ENCODE results near the gene MEPE. TPM values are rescaled to one million over a fixed set of nuclear protein-coding genes. Genes with fewer than 3 reads are reported as not detected.

Gene MEPE
- total and polyA plus RNA-seq, 2 of the 8 experiments (the other 6 are each of a cell fraction or from before 2014, with no cell fraction given), result not detected

- Histone ChIP-seq H2AFZ (ENCODE audit: low read length) (no peak overlapping the region), H3K27me3 (replicated peaks in 1 of 4; ENCODE audit: control insufficient read depth in 3 of 4, extremely low read depth in 1 of 4, insufficient read depth in 3 of 4, low read length in 3 of 4) (no peaks in the 10 kb centered on the region), H3K23ac (ENCODE audit: insufficient read length) (no peak overlapping the region), H3K79me1 (ENCODE audit: low read depth, low read length) (no peaks in the 10 kb centered on the region), H3K4me3 (ENCODE audit: extremely low read depth in 1 of 4, insufficient read depth in 2 of 4, low read depth in 3 of 4, low read length in 4 of 4) (no peak overlapping the region), H4K5ac (ENCODE audit: insufficient read length, low read depth, low read length) (no peak overlapping the region), H3K36me3 (ENCODE audit: control insufficient read depth in 2 of 4, insufficient read depth in 4 of 4, low read length in 3 of 4) (no peaks in the 10 kb centered on the region), H2BK20ac (ENCODE audit: low read length) (no peak overlapping the region), H3K14ac (ENCODE audit: insufficient read length) (no peak overlapping the region), H2BK120ac (replicated peaks; ENCODE audit: low read depth, low read length) (no peak overlapping the region), H3K4me2 (ENCODE audit: insufficient read depth in 1 of 2, low read depth in 2 of 2, low read length in 2 of 2) (no peak overlapping the region), H3K79me2 (ENCODE audit: control insufficient read depth in 1 of 2, insufficient read depth in 2 of 2, low read length in 2 of 2) (no peaks in the 10 kb centered on the region), H3K18ac (ENCODE audit: extremely low read depth, low read length) (no peak overlapping the region), H4K8ac (ENCODE audit: extremely low read depth, insufficient read depth, low read length) (no peak overlapping the region), H2BK5ac (ENCODE audit: low read depth, low read length) (no peak overlapping the region), H3K4ac (replicated peaks; ENCODE audit: insufficient read length, low read depth, low read length) (no peak overlapping the region), H3K9ac (replicated peaks in 1 of 4; ENCODE audit: extremely low read depth in 1 of 4, low read depth in 3 of 4, low read length in 3 of 4) (no peak overlapping the region), H4K20me1 (replicated peaks in 1 of 2; ENCODE audit: control insufficient read depth in 1 of 2, insufficient read depth in 2 of 2, low read length in 2 of 2) (no peaks in the 10 kb centered on the region), H3K27ac (ENCODE audit: low read depth, low read length) (no peak overlapping the region), H2AK5ac (ENCODE audit: low read depth, low read length) (no peak overlapping the region), H2BK15ac (ENCODE audit: low read length) (no peak overlapping the region), H3K9me3 (ENCODE audit: insufficient read depth in 2 of 2, low read depth in 1 of 2, low read length in 1 of 2) (peaks cover 0 to 4% of the 10 kb centered on the region in 2 experiments; a peak in 2 of 4 replicates), H4K91ac (replicated peaks; ENCODE audit: insufficient read length, low read length) (no peak overlapping the region), H3K4me1 (replicated peaks in 1 of 4; ENCODE audit: control insufficient read depth in 3 of 4, insufficient read depth in 4 of 4, low read length in 3 of 4) (no peaks in the 10 kb centered on the region), H3K23me2 (ENCODE audit: low read depth, low read length) (no peaks in the 10 kb centered on the region), H3K56ac (replicated peaks; ENCODE audit: insufficient read length, low read depth, low read length) (no peak overlapping the region), H2BK12ac (ENCODE audit: low read depth, low read length) (no peak overlapping the region)
- TF ChIP-seq FOSL1 (IDR thresholded peaks at IDR 0.05; ENCODE audit: insufficient read depth, low read depth, low read length) (no peak), MAX (IDR thresholded peaks at IDR 0.05) (no peak), CEBPB (IDR thresholded peaks at IDR 0.05; ENCODE audit: low read depth, low read length) (no peak), BACH1 (IDR thresholded peaks at IDR 0.05; ENCODE audit: low read length) (no peak)
- ChIA-PET CTCF (ENCODE audit: partially characterized antibody) (no interaction called here), POLR2A (ENCODE audit: partially characterized antibody) (no interaction called here)
- FAIRE-seq (no peak), DNase-seq (ENCODE audit: low read depth in 1 of 2, low spot score in 2 of 2) (no peak)
- WGBS, 2 experiments (ENCODE audit: extremely low coverage in 1 of 2, insufficient coverage in 1 of 2, insufficient read length in 1 of 2, insufficient replicate concordance in 2 of 2, low coverage in 1 of 2, low lambda C conversion rate in 2 of 2, missing lambda C conversion rate in 1 of 2), result 90% methylated on average over 2 of the region's 2 CpGs; no CpG with 5 or more reads in 1 of the 2 experiments
These were observed 26.8 kb upstream of the MEPE start for GRCh38 chr4:87805971-87806370.
